Psoas muscle (tissue), 8 donors: Measurements from ENCODE around the gene MEP1B. TPM values are rescaled to one million over a fixed set of nuclear protein-coding genes. Genes with fewer than 3 reads are reported as not detected.
"Not testable (repeated sequence)": the region's sequence is repeated elsewhere in the genome, so short reads cannot be mapped to it uniquely, and the experiment has no call there.

Experiments
- ATAC-seq, 4 donors: fragments of 200-7000 bp; cut with Tn5 transposase; one replicate each; pipeline ENCODE4 v1.9.1; 2020; ENCODE audit warnings: moderate library complexity in 3 of 4, mild to moderate bottlenecking in 2 of 4
- DNase-seq, 2 donors: peaks; one replicate each; pipeline ENCODE4 v3.0.0-alpha.2; 2020
- H3K27ac ChIP-seq: fragments of 200-600 bp; one replicate; pipeline ENCODE4 v1.8.0; 2022
- H3K27me3 ChIP-seq, 3 donors: fragments of 200-600 bp in 1 of 3; one replicate each; pipeline versions ENCODE4 v1.6.1 to v1.8.0; 2013 to 2022; ENCODE audit warnings: low read length in 2 of 3, mild to moderate bottlenecking in 2 of 3, moderate library complexity in 1 of 3; ENCODE audit not compliant: insufficient read depth in 3 of 3
- H3K36me3 ChIP-seq, 2 donors: fragments of 200-600 bp in 1 of 2; one replicate each; pipeline versions ENCODE4 v1.6.1 to v1.8.0; 2013 to 2022; ENCODE audit warnings: low read depth in 1 of 2, mild to moderate bottlenecking in 1 of 2, moderate library complexity in 1 of 2; ENCODE audit not compliant: insufficient read depth in 1 of 2
- H3K4me1 ChIP-seq: fragments of 200-600 bp; one replicate; pipeline ENCODE4 v1.8.0; 2022
- H3K4me3 ChIP-seq: fragments of 200-600 bp; one replicate; pipeline ENCODE4 v1.8.0; 2022; ENCODE audit warnings: mild to moderate bottlenecking
- H3K9me3 ChIP-seq: fragments of 200-600 bp; one replicate; pipeline ENCODE4 v1.8.0; 2022
- CTCF ChIP-seq: fragments of 200-600 bp; IDR thresholded peaks from one replicate; pipeline ENCODE4 v1.8.0; 2022; ENCODE audit warnings: antibody characterized with exemption
- WGBS, 3 donors: extraction: QIAGEN DNeasy Blood & Tissue Kit; methylation state at CpG; one replicate each; pipeline versions ENCODE4 v1.1.6 to v1.1.7; 2013; 5-methylcytosine and 5-hydroxymethylcytosine counted together
- intact Hi-C, 2 donors: fragments of 100-400 bp; cut with DNase I; formaldehyde crosslinking; loops; one replicate each; pipeline versions ENCODE4 v1.11.0 to v1.14.2; 2022
- polyA plus RNA-seq, 3 donors: library from polyadenylated mRNA; stranded (reverse); fragments of 200-250 nt; gene quantifications; one replicate each; pipeline ENCODE4 v1.2.3, GENCODE V29; 2013
- total RNA-seq, 4 donors: library from RNA; stranded (reverse); fragmentation: NEBNext Ultra II Directional in 2 of 4; extraction: Animal tissue kit (Norgen Biotek cat#: 25700) in 2 of 4; gene quantifications; one replicate each; pipeline versions ENCODE4 v1.2.1 to v1.2.4, GENCODE V29; 2021 to 2023
- donor health status: healthy with polysubstance abuse.
- donor health status: DM: no; HTN: no; CAD: no; lungs with moderate emphysema.
- donor health status: Bipolar disorder and iron deficiency.
- donor health status: healthy.
- donor health status: DM: yes; HTN: yes; CAD: no.
- donor health status: DM: no; HTN: no; CAD: no.
- donor health status: DM: no; HTN: no; CAD: no.
- donor health status: DM: yes; HTN: yes; CAD: no.

The MEP1B gene
- total and polyA plus RNA-seq, 7 donors, result 0.16 to 0.38 TPM; not detected in 5

GRCh38 chr18:32157580-32157979 lies 32.3 kb upstream of the MEP1B start:
- DNase-seq (no peak), ATAC-seq (no peak)
- no peak for TF ChIP-seq CTCF
- 72 to 78% (median 73%) methylated on average over 5 of the region's 5 CpGs for WGBS, 3 donors
- H3K36me3 ChIP-seq, result no peaks in the 10 kb centered on the region
- no peaks in the 10 kb centered on the region for H3K27me3 ChIP-seq
- H3K4me1 ChIP-seq, result peaks cover 6% of the 10 kb centered on the region
- intact Hi-C loops, result loop anchor here (1.0 to 10.0 kb wide), 2 partner anchors 317 to 395 kb away; partner anchors contain the start of gene GAREM1 (in 1 of the 2)
- H3K9me3 ChIP-seq, result no peaks in the 10 kb centered on the region
- no peak overlapping the region for H3K4me3 ChIP-seq
- no peak overlapping the region for H3K27ac ChIP-seq

GRCh38 chr18:32158108-32158624 lies 31.7 kb upstream of the MEP1B start:
- Histone ChIP-seq H3K4me1 (peaks cover 6% of the 10 kb centered on the region), H3K4me3 (peak overlapping the region; percentile 46), H3K9me3 (no peaks in the 10 kb centered on the region), H3K36me3 (no peaks in the 10 kb centered on the region), H3K27me3 (no peaks in the 10 kb centered on the region), H3K27ac (no peak overlapping the region)
- WGBS, 3 donors, result 3 to 6% (median 4%) methylated on average over 22 of the region's 22 CpGs
- intact Hi-C loops, result loop anchor here (2.0 to 10.0 kb wide), 3 partner anchors 313 to 395 kb away; partner anchors contain the start of gene GAREM1 (in 2 of the 2)
- ATAC-seq (peak; percentile 95 to 100 (median 98)), DNase-seq (peak; percentile 71 to 84)
- peak; percentile 83 for TF ChIP-seq CTCF

DNA sequence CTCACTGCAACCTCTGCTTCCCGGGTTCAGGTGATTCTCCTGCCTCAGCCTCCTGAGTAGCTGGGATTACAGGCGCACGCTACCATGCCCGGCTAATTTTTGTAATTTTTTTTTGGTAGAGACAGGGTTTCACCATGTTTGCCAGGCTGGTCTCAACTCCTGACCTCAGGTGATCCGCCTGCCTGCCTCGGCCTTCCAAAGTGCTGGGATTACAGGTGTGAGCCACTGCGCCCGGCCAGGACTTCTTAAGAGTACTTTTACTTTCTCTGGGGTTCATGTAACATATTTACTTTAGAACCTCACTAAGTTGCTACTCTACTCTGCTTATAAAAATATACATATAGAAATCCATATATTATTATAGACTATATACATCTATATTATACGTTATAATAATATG lies 31.2 kb upstream of the MEP1B start:
- H3K27ac ChIP-seq, DNase-seq, H3K36me3 ChIP-seq, H3K27me3 ChIP-seq, H3K4me1 ChIP-seq, H3K9me3 ChIP-seq: not testable (repeated sequence)
- intact Hi-C loops, result loop anchor here (2.0 to 10.0 kb wide), 3 partner anchors 312 to 394 kb away; partner anchors contain the start of gene GAREM1 (in 2 of the 2)
- WGBS, 3 donors, result 62 to 73% (median 66%) methylated on average over 9 of the region's 9 CpGs
- H3K4me3 ChIP-seq, result peak overlapping the region; percentile 46
- ATAC-seq, result peak in 1 of 4 donors; percentile 21

- WGBS, 3 donors, result 86 to 91% (median 89%) methylated on average over 2 of the region's 2 CpGs
- Histone ChIP-seq H3K9me3 (no peaks in the 10 kb centered on the region), H3K4me1 (peaks cover 6% of the 10 kb centered on the region), H3K36me3 (no peaks in the 10 kb centered on the region), H3K4me3 (no peak overlapping the region), H3K27ac (no peak overlapping the region), H3K27me3 (no peaks in the 10 kb centered on the region)
- TF ChIP-seq CTCF, result no peak
- DNase-seq (no peak), ATAC-seq (no peak)
- intact Hi-C loops, result loop anchor here in 1 of 2 donors (5.0 kb wide), 1 partner anchor 112 kb away; no protein-coding TSS in a partner anchor
These were observed 29.3 kb upstream of the MEP1B start for GRCh38 chr18:32160547-32160946.

GRCh38 chr18:32167980-32168730 lies 21.7 kb upstream of the MEP1B start:
- H3K27ac ChIP-seq, result no peak overlapping the region
- intact Hi-C loops, result no loop called here
- 73 to 80% (median 77%) methylated on average over 3 of the region's 3 CpGs for WGBS, 3 donors
- no peak for TF ChIP-seq CTCF
- H3K36me3 ChIP-seq, result no peaks in the 10 kb centered on the region
- no peaks in the 10 kb centered on the region for H3K27me3 ChIP-seq
- DNase-seq (no peak), ATAC-seq (no peak)
- H3K9me3 ChIP-seq, result no peaks in the 10 kb centered on the region
- no peaks in the 10 kb centered on the region for H3K4me1 ChIP-seq
- no peak overlapping the region for H3K4me3 ChIP-seq
